GM23338 (cell line): Measurements from ENCODE around the gene KRTAP4-9. TPM values are rescaled to one million over a fixed set of nuclear protein-coding genes. Genes with fewer than 3 reads are reported as not detected.

Experiments
- ATAC-seq: fragments of 200-7000 bp; cut with Tn5 transposase; 3 replicates; pipeline ENCODE4 v1.9.1; 2020
- DNase-seq: peaks from one replicate; pipeline ENCODE4 v3.0.0-alpha.2; 2015; ENCODE audit warnings: low spot score
- H2AFZ ChIP-seq: fragments of 200-600 bp; sonication (generic); 2 replicates; pipeline ENCODE4 v1.8.0; 2016; ENCODE audit warnings: antibody characterized with exemption, mild to moderate bottlenecking, moderate library complexity
- H3F3A ChIP-seq: fragments of 200-600 bp; sonication (generic); replicated peaks from 2 replicates; pipeline ENCODE4 v1.8.0; 2017; ENCODE audit warnings: antibody characterized with exemption, mixed run types, low read depth
- H3K27ac ChIP-seq: fragments of 200-600 bp; sonication (generic); 2 replicates; pipeline ENCODE4 v1.6.1; 2016; ENCODE audit warnings: low read depth
- H3K27me3 ChIP-seq: fragments of 200-600 bp; sonication (generic); 2 replicates; pipeline ENCODE4 v1.8.0; 2016; ENCODE audit warnings: mild to moderate bottlenecking, mixed run types, moderate library complexity; ENCODE audit not compliant: insufficient read depth
- H3K36me3 ChIP-seq: fragments of 200-600 bp; sonication (generic); 2 replicates; pipeline ENCODE4 v1.8.0; 2016; ENCODE audit warnings: mild to moderate bottlenecking; ENCODE audit not compliant: insufficient read depth
- H3K4me1 ChIP-seq: fragments of 200-600 bp; sonication (generic); 2 replicates; pipeline ENCODE4 v1.8.0; 2016; ENCODE audit warnings: mild to moderate bottlenecking, moderate library complexity; ENCODE audit not compliant: insufficient read depth
- H3K4me2 ChIP-seq: fragments of 200-600 bp; sonication (generic); 2 replicates; pipeline ENCODE4 v1.7.1; 2017; ENCODE audit warnings: mixed run types
- H3K4me3 ChIP-seq: fragments of 200-600 bp; sonication (generic); 2 replicates; pipeline ENCODE4 v1.6.1; 2016; ENCODE audit warnings: mixed run types
- H3K79me2 ChIP-seq: fragments of 200-600 bp; sonication (generic); replicated peaks from 2 replicates; pipeline ENCODE4 v1.8.0; 2017; ENCODE audit warnings: mild to moderate bottlenecking; ENCODE audit not compliant: insufficient read depth
- H3K9me2 ChIP-seq: fragments of 200-600 bp; sonication (generic); 2 replicates; pipeline ENCODE4 v1.8.0; 2017; ENCODE audit not compliant: insufficient read depth
- H4K20me1 ChIP-seq: fragments of 200-600 bp; sonication (generic); replicated peaks from 2 replicates; pipeline ENCODE4 v1.8.0; 2017; ENCODE audit warnings: mild to moderate bottlenecking; ENCODE audit not compliant: insufficient read depth
- H3K27ac Mint-ChIP-seq: 2 replicates; pipeline ENCODE4 v1.8.0; 2020; ENCODE audit warnings: inconsistent platforms, mild to moderate bottlenecking, moderate library complexity, mixed read lengths
- H3K27me3 Mint-ChIP-seq: 3 replicates; pipeline ENCODE4 v1.8.0; 2022; ENCODE audit warnings: low read depth, mild to moderate bottlenecking, moderate library complexity, mixed read lengths, inconsistent platforms; ENCODE audit not compliant: insufficient read depth, poor library complexity
- H3K36me3 Mint-ChIP-seq: 3 replicates; pipeline ENCODE4 v1.8.0; 2021; ENCODE audit warnings: low read depth, mild to moderate bottlenecking, inconsistent platforms, moderate library complexity, mixed read lengths
- H3K4me1 Mint-ChIP-seq: 3 replicates; pipeline ENCODE4 v1.8.0; 2020; ENCODE audit warnings: mild to moderate bottlenecking, inconsistent platforms, mixed read lengths
- H3K4me3 Mint-ChIP-seq: 3 replicates; pipeline ENCODE4 v1.8.0; 2021; ENCODE audit warnings: moderate library complexity, mild to moderate bottlenecking, inconsistent platforms, mixed read lengths
- H3K9me3 Mint-ChIP-seq: 3 replicates; pipeline ENCODE4 v1.8.0; 2020; ENCODE audit warnings: moderate library complexity, mild to moderate bottlenecking, inconsistent platforms, mixed read lengths
- CREB1 ChIP-seq: fragments of 250-450 bp; sonication (Bioruptor Pico); IDR thresholded peaks from 2 replicates; pipeline ENCODE4 v1.5.0; 2020; ENCODE audit warnings: low read depth, mild to moderate bottlenecking, moderate library complexity
- CTCF ChIP-seq, 2 experiments: fragments of 200-600 bp in 1 of 2; sonication (generic) in 1 of 2; conservative IDR thresholded peaks; 2 replicates each; pipeline versions ENCODE4 v1.5.1 to v1.6.1; 2016 to 2017; ENCODE audit warnings: antibody characterized with exemption in 2 of 2, low read depth in 2 of 2, mild to moderate bottlenecking in 2 of 2, moderate library complexity in 1 of 2
- ETS1 ChIP-seq: IDR thresholded peaks from 2 replicates; pipeline ENCODE4 v1.6.1; 2016; ENCODE audit warnings: antibody characterized with exemption
- EZH2 ChIP-seq: fragments of 200-600 bp; sonication (generic); IDR thresholded peaks from one replicate; pipeline ENCODE4 v1.8.0; 2017; ENCODE audit warnings: antibody characterized with exemption, mild to moderate bottlenecking, low read depth; ENCODE audit not compliant: unreplicated experiment
- EZH2phosphoT487 ChIP-seq: fragments of 200-600 bp; sonication (generic); IDR thresholded peaks from one replicate; pipeline ENCODE4 v1.8.1; 2018; ENCODE audit warnings: antibody characterized with exemption; ENCODE audit not compliant: unreplicated experiment
- JUNB ChIP-seq: IDR thresholded peaks from one replicate; pipeline ENCODE4 v1.6.1; 2016; ENCODE audit warnings: antibody characterized with exemption; ENCODE audit not compliant: unreplicated experiment
- NANOG ChIP-seq: IDR thresholded peaks from 2 replicates; pipeline ENCODE4 v1.6.1; 2016; ENCODE audit warnings: antibody characterized with exemption, borderline replicate concordance
- POLR2AphosphoS5 ChIP-seq: IDR thresholded peaks from 2 replicates; pipeline ENCODE4 v1.6.1; 2016; ENCODE audit warnings: antibody characterized with exemption, low read depth
- REST ChIP-seq: IDR thresholded peaks from one replicate; pipeline ENCODE4 v1.6.1; 2018; ENCODE audit warnings: antibody characterized with exemption; ENCODE audit not compliant: unreplicated experiment
- STAT1 ChIP-seq: IDR thresholded peaks from one replicate; pipeline ENCODE4 v1.6.1; 2016; ENCODE audit warnings: antibody characterized with exemption; ENCODE audit not compliant: unreplicated experiment
- ZNF114 ChIP-seq: fragments of 250-450 bp; sonication (Bioruptor Pico); IDR thresholded peaks from 2 replicates; pipeline ENCODE4 v1.5.0; 2020; ENCODE audit warnings: mild to moderate bottlenecking, moderate library complexity
- ZNF331 ChIP-seq: fragments of 250-450 bp; sonication (Bioruptor Pico); IDR thresholded peaks from 2 replicates; pipeline ENCODE4 v1.5.0; 2020; ENCODE audit warnings: low read depth, mild to moderate bottlenecking, moderate library complexity
- ZNF462 ChIP-seq: fragments of 250-450 bp; sonication (Bioruptor Pico); IDR thresholded peaks from 2 replicates; pipeline ENCODE4 v1.5.0; 2020; ENCODE audit warnings: mild to moderate bottlenecking, moderate library complexity
- polyA plus RNA-seq: library from polyadenylated mRNA; unstranded; fragments of >200 nt; fragmentation: Nextera tagmentation; extraction: Ambion mirVana; gene quantifications from 2 replicates; pipeline ENCODE4 v1.2.1, GENCODE V29; 2016
- total RNA-seq: library from RNA; depleted of rRNA; stranded (reverse); fragments of >200 nt; shearing (Covaris generic); gene quantifications from 2 replicates; pipeline ENCODE4 v1.2.3, GENCODE V29; 2014

Gene KRTAP4-9
- total and polyA plus RNA-seq, 2 experiments from 2014 or later, result not detected

- Mint-ChIP-seq H3K4me3 (no peak overlapping the region), H3K36me3 (peaks cover 22% of the 10 kb centered on the region), H3K27ac (no peak overlapping the region), H3K4me1 (peaks cover 3% of the 10 kb centered on the region; the same call in 2 of the 3 replicates), H3K27me3 (peaks cover 5% of the 10 kb centered on the region), H3K9me3 (peaks cover 33% of the 10 kb centered on the region)
- H3K4me1 ChIP-seq, result 0 out of 2 replicates have a peak, but pooled peaks cover 3% of the 10 kb centered on the region
- H3K36me3 ChIP-seq, result no peaks in the 10 kb centered on the region; the same call in 1 of the 2 replicates
- no peaks in the 10 kb centered on the region for H3K79me2 ChIP-seq
- H3F3A ChIP-seq, result no peaks in the 10 kb centered on the region
- H3K27me3 ChIP-seq, result no peaks in the 10 kb centered on the region
- no peak overlapping the region for H2AFZ ChIP-seq
- DNase-seq (no peak), ATAC-seq (no peak)
- TF ChIP-seq CREB1 (CRISPR knock-in tag) (no peak), ZNF331 (CRISPR knock-in tag) (no peak), STAT1 (no peak), ZNF462 (CRISPR knock-in tag) (no peak), POLR2AphosphoS5 (no peak), EZH2 (no peak), ETS1 (no peak), JUNB (no peak), NANOG (no peak), CTCF (conservative IDR thresholded peaks at IDR 0.05; ENCODE audit: low read depth in 2 of 2) (no peak), EZH2phosphoT487 (no peak), REST (no peak), ZNF114 (CRISPR knock-in tag) (no peak)
- H3K9me2 ChIP-seq, result 0 out of 2 replicates have a peak, but pooled peaks cover 3% of the 10 kb centered on the region
- no peaks in the 10 kb centered on the region for H4K20me1 ChIP-seq
- H3K4me3 ChIP-seq, result no peak overlapping the region
- no peak overlapping the region for H3K4me2 ChIP-seq
- H3K27ac ChIP-seq, result no peak overlapping the region
Measured at GRCh38 chr17:41145261-41145660, 40.1 kb downstream of the KRTAP4-9 start.
